Adipocyte (in vitro differentiated cells): ENCODE data around the gene NR0B2.
A peak's percentile ranks its signal among the peaks of the same experiment; 100 is the strongest.
"Not testable (repeated sequence)": the region's sequence is repeated elsewhere in the genome, so short reads cannot be mapped to it uniquely, and the experiment has no call there.

Source experiments
- DNase-seq: peaks from one replicate; pipeline ENCODE4 v3.0.0-alpha.2; 2015; ENCODE audit warnings: low read depth
- H3K27me3 ChIP-seq: replicated peaks from 2 replicates; pipeline ENCODE4 v1.7.0; 2013; ENCODE audit warnings: mild to moderate bottlenecking, low read length, moderate library complexity; ENCODE audit not compliant: control insufficient read depth, insufficient read depth
- H3K36me3 ChIP-seq: 2 replicates; pipeline ENCODE4 v1.7.0; 2013; ENCODE audit warnings: low read length, mild to moderate bottlenecking, moderate library complexity; ENCODE audit not compliant: control insufficient read depth, insufficient read depth, severe bottlenecking
- H3K4me1 ChIP-seq: 2 replicates; pipeline ENCODE4 v1.7.0; 2013; ENCODE audit warnings: mild to moderate bottlenecking, low read length, moderate library complexity; ENCODE audit not compliant: control insufficient read depth, insufficient read depth
- H3K4me3 ChIP-seq: 2 replicates; pipeline ENCODE4 v1.7.0; 2013; ENCODE audit warnings: mild to moderate bottlenecking, low read length, moderate library complexity
- H3K9ac ChIP-seq: 2 replicates; pipeline ENCODE4 v1.7.0; 2013; ENCODE audit warnings: mild to moderate bottlenecking, low read length, moderate library complexity
- H3K9me3 ChIP-seq: 2 replicates; pipeline ENCODE4 v1.7.0; 2013; ENCODE audit warnings: mild to moderate bottlenecking, low read length, moderate library complexity; ENCODE audit not compliant: control insufficient read depth

Gene NR0B2

GRCh38 chr1:26949926-26950319 lies 36.1 kb upstream of the NR0B2 start:
- H3K4me1 ChIP-seq: peaks cover 23% of the 10 kb centered on the region
- H3K9ac ChIP-seq: no peak overlapping the region
- H3K27me3 ChIP-seq: no peaks in the 10 kb centered on the region
- H3K4me3 ChIP-seq: no peak overlapping the region
- DNase-seq: no peak
- H3K9me3 ChIP-seq: no peaks in the 10 kb centered on the region
- peaks cover 22% of the 10 kb centered on the region for H3K36me3 ChIP-seq

DNA sequence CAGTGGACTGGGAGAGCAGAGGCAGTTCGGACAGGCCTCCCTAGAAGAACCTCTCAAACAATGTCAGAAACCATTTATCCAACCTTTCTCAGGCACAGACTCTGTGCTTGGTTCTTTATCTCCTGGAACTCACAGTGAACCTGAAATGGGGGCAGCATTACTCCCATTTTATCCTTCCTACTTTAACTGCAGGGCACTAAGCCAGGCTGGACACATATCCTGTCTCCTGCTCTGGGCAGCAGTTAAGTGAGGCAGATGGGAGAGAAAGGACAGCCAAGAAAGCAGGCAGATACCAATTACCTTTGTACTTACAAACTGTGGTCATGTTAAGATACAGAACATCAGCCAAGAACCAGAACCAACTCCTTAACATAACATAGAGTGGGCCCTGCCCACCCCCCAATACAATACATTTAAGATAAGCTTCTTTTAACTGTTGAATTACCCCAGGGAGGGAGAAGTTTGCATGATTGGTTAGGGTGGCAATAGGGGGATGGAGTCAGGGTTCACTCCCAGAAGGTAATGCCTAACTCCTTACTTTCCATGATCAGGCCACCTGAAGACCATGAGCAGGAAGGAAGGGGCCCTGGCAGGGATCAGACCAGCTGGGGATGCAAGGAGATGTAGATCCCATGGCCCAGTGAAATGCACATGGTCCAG lies 35.6 kb upstream of the NR0B2 start:
- Histone ChIP-seq H3K9me3 (no peaks in the 10 kb centered on the region), H3K4me3 (no peak overlapping the region), H3K36me3 (peaks cover 25% of the 10 kb centered on the region), H3K9ac (no peak overlapping the region), H3K4me1 (peaks cover 23% of the 10 kb centered on the region), H3K27me3 (no peaks in the 10 kb centered on the region)
- DNase-seq: no peak

GRCh38 chr1:26948725-26949057 lies 34.9 kb upstream of the NR0B2 start:
- not testable (repeated sequence) for H3K4me3 ChIP-seq, DNase-seq, H3K9ac ChIP-seq, H3K27me3 ChIP-seq, H3K9me3 ChIP-seq
- Histone ChIP-seq H3K36me3 (peaks cover 32% of the 10 kb centered on the region), H3K4me1 (peaks cover 23% of the 10 kb centered on the region)

DNA sequence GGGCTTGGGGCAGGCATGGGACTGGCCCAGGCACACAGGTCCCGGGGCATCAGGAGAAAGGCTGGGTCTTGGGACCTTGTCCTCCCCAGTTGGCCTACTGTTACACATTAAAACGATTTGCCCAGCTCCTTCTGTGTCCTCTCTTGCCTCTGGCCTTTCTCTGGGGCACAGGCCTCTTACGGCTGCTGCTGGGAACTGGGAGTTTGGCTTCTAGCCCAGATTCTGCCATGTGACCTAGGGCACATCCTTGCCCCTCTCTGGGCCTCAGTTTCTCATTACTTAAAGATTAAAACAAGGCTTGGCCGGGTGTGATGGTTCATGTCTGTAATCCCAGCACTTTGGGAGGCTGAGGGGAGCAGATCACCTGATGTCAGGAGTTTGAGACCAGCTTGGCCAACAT lies 32.5 kb upstream of the NR0B2 start:
- Histone ChIP-seq H3K27me3 (no peaks in the 10 kb centered on the region), H3K36me3 (peaks cover 56% of the 10 kb centered on the region), H3K9me3 (no peaks in the 10 kb centered on the region), H3K4me3 (no peak overlapping the region), H3K4me1 (peaks cover 23% of the 10 kb centered on the region), H3K9ac (no peak overlapping the region)
- DNase-seq: no peak

DNA sequence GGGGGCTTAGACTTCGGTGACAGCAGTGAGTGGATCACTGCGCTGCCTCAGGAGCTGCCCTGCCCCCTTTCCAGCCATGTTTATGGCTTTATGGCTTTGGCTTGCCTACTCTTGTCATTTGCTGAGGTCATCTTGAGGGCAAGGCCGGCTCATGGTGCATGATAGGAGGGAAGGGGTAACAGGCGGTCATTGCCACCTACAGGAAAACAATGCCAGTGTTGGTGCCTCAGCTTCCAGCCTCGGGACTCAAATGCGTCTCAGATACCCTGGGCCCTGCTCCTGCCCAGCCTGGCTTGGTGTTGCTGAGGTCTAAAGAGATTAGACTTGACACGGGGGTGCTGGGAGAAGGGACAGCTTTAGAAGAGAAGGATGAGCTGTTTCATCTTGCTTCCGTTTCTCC lies 32.0 kb upstream of the NR0B2 start:
- DNase-seq: no peak
- H3K9ac ChIP-seq: no peak overlapping the region
- peaks cover 23% of the 10 kb centered on the region for H3K4me1 ChIP-seq
- H3K4me3 ChIP-seq: no peak overlapping the region
- peaks cover 58% of the 10 kb centered on the region for H3K36me3 ChIP-seq
- H3K9me3 ChIP-seq: no peaks in the 10 kb centered on the region
- no peaks in the 10 kb centered on the region for H3K27me3 ChIP-seq

GRCh38 chr1:26945138-26945537 lies 31.4 kb upstream of the NR0B2 start:
- no peak for DNase-seq
- peaks cover 58% of the 10 kb centered on the region for H3K36me3 ChIP-seq

GRCh38 chr1:26942656-26943055 lies 28.9 kb upstream of the NR0B2 start:
- no peaks in the 10 kb centered on the region for H3K27me3 ChIP-seq
- no peak overlapping the region for H3K4me3 ChIP-seq
- H3K9ac ChIP-seq: no peak overlapping the region
- H3K4me1 ChIP-seq: peaks cover 21% of the 10 kb centered on the region
- no peak for DNase-seq
- H3K36me3 ChIP-seq: peaks cover 58% of the 10 kb centered on the region
- no peaks in the 10 kb centered on the region for H3K9me3 ChIP-seq

More at GRCh38 chr1:26945138-26945537, 31.4 kb upstream of the NR0B2 start:
- Histone ChIP-seq H3K4me1 (peaks cover 28% of the 10 kb centered on the region), H3K4me3 (no peak overlapping the region), H3K9me3 (no peaks in the 10 kb centered on the region), H3K9ac (no peak overlapping the region), H3K27me3 (no peaks in the 10 kb centered on the region)

DNA sequence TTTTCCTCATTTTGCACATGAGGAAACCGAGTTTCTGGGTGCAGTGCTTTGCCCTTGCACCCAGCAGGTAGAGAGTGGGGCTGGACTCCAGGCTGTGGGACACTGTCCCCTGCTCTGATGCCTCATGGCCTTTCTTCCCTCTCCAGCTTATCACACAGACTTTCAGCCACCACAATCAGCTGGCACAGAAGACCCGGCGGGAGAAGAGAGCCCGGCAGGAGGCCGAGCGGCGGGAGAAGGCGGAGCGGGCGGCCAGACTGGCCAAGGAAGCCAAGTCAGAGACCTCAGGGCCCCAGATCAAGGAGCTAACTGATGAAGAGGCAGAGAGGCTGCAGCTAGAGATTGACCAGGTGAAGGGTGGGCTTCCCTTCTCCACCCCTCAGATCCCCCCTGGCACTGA lies 27.5 kb upstream of the NR0B2 start:
- H3K36me3 ChIP-seq: peaks cover 59% of the 10 kb centered on the region
- no peak overlapping the region for H3K9ac ChIP-seq
- H3K27me3 ChIP-seq: no peaks in the 10 kb centered on the region
- H3K9me3 ChIP-seq: no peaks in the 10 kb centered on the region
- no peak for DNase-seq
- H3K4me3 ChIP-seq: no peak overlapping the region
- H3K4me1 ChIP-seq: peaks cover 15% of the 10 kb centered on the region

GRCh38 chr1:26938659-26939025 lies 24.9 kb upstream of the NR0B2 start:
- peaks cover 5% of the 10 kb centered on the region for H3K4me1 ChIP-seq
- H3K27me3 ChIP-seq: no peaks in the 10 kb centered on the region
- H3K36me3 ChIP-seq: peaks cover 40% of the 10 kb centered on the region
- DNase-seq: no peak
- no peak overlapping the region for H3K9ac ChIP-seq
- no peak overlapping the region for H3K4me3 ChIP-seq
- no peaks in the 10 kb centered on the region for H3K9me3 ChIP-seq

- Histone ChIP-seq H3K27me3 (no peaks in the 10 kb centered on the region), H3K36me3 (peaks cover 35% of the 10 kb centered on the region), H3K4me3 (no peak overlapping the region), H3K9me3 (no peaks in the 10 kb centered on the region), H3K4me1 (peaks cover 5% of the 10 kb centered on the region), H3K9ac (peak overlapping the region; percentile 20)
- no peak for DNase-seq
Measured at GRCh38 chr1:26938004-26938658, 24.4 kb upstream of the NR0B2 start.

DNA sequence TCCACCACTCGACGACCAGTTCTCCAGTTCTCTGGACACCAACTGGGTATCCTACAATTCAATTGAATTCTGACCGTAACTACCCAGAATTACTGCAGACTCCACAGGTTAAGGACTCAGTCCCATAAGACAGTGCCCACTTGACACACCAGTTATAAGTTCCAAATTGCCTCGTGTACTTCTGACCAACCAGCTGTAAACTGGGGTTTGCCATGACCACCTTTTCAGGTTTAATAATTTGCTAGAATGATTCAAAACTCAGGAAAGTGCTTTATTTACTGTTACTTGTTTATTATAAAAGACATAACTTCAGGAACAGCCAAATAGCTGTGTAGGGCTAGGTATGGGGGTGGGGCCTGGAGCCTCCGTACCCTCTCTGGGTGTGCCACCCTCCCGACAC lies 23.0 kb upstream of the NR0B2 start:
- no peak for DNase-seq
- peaks cover 22% of the 10 kb centered on the region for H3K36me3 ChIP-seq
- H3K27me3 ChIP-seq: no peaks in the 10 kb centered on the region
- peaks cover 5% of the 10 kb centered on the region for H3K4me1 ChIP-seq
- no peak overlapping the region for H3K9ac ChIP-seq
- no peaks in the 10 kb centered on the region for H3K9me3 ChIP-seq
- no peak overlapping the region for H3K4me3 ChIP-seq

DNA sequence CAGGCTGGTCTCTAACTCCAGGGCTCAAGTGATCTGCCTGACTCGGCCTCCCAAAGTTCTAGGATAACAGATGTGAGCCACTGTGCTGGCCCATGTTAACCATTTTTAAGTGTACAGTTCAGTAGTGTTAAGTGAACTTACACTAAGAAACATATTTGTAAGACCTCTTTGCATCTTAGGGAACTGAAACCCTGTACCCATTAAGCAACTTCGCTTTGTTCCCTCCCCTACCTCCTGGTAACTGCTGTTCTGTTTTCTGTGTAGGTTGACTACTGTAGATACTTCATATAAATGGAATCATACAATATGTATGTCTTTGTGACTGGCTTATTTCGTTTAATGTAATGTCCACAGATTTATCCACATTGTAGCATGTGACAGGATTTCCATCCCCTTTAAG lies 18.8 kb upstream of the NR0B2 start:
- H3K4me3 ChIP-seq: no peak overlapping the region
- no peak for DNase-seq
- no peaks in the 10 kb centered on the region for H3K27me3 ChIP-seq
- no peaks in the 10 kb centered on the region for H3K9me3 ChIP-seq
- peaks cover 43% of the 10 kb centered on the region for H3K36me3 ChIP-seq
- no peak overlapping the region for H3K9ac ChIP-seq
- no peaks in the 10 kb centered on the region for H3K4me1 ChIP-seq
